ENCODE measurements around the gene STK33. TPM values are rescaled to one million over a fixed set of nuclear protein-coding genes. Genes with fewer than 3 reads are reported as not detected.

STK33 gene
- total RNA-seq, 1 donor: 1.1 TPM

DNA sequence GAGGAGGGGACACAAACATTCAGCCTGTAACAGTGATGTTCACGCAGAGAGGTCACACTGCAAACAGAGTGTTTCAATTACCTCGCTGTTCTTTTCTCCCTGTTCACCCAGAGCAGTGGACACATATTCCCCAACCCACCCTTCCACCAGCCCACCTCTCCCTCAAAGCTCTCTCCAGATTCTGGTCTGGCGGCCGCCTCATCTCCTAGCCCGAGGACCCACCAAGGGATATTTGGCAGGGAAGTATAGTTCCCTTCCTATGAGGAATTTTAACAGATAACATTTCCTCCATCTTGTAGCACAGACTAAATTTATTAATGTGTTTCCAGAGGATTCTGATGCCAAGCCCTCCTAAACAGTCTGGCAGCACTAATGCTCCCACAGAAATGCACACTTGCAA, 219.3 kb downstream of the STK33 start:
- no peak overlapping the region for H3K4me3 ChIP-seq (ENCODE audit: low read depth, low read length)
- DNase-seq (ENCODE audit: low read depth): no peak
- TF ChIP-seq CTCF (IDR thresholded peaks at IDR 0.05; ENCODE audit: insufficient read depth, low read length): no peak

DNA sequence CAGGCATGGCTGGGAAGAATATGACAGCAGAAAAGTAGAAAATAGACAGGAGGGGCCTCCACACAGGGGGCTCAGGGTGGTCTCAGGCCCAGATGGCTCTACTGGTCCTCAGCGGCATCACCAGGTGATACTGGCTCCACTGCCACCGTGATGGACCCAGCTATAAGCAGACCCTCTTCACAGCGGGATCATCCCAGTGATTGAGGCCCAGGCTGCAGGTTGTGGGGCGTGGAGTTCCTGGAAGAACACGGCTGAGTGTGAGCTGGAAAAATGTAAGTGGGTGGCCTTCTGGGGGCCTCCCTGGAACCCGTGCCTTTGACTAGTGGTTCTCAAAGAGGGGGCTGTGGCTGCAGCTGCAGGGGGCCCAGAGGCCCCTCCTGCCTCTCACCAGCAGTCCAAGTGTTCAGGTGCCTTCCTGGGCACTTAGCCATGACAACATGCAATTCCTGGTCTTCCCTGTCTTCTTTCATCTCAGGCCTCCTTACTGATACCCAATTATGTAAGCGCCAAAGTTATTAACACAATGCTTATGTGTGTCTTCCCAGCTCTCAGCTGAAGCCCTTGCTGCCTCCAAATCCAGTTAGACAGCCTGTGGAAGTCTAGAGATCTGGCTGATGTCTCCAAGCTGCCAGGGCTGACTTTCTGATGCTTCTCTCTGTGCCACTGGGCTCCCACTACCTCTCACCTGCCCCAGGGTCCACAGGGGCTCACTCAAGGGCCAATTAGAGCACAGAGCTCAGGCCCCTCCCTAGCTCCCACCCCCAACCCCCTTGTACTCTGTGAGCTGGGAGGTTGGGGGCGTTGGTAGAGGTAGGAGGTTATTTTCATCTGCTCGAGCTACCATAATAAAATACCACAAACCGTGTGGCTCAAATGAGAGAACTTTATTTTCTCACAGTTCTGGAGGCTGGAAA, 220.3 kb downstream of the STK33 start:
- DNase-seq (ENCODE audit: low read depth): no peak
- TF ChIP-seq CTCF (IDR thresholded peaks at IDR 0.05; ENCODE audit: insufficient read depth, low read length): no peak
- no peak overlapping the region for H3K4me3 ChIP-seq (ENCODE audit: low read depth, low read length)

- TF ChIP-seq CTCF (IDR thresholded peaks at IDR 0.05; ENCODE audit: insufficient read depth, low read length): no peak
- no peak for DNase-seq (ENCODE audit: low read depth)
- H3K4me3 ChIP-seq (ENCODE audit: low read depth, low read length): no peak overlapping the region
These were observed 221.2 kb downstream of the STK33 start for GRCh38 chr11:8372641-8373381.

- H3K4me3 ChIP-seq (ENCODE audit: low read depth, low read length): no peak overlapping the region
- no peak for DNase-seq (ENCODE audit: low read depth)
- no peak for TF ChIP-seq CTCF (IDR thresholded peaks at IDR 0.05; ENCODE audit: insufficient read depth, low read length)
These were observed 222.5 kb downstream of the STK33 start for GRCh38 chr11:8371516-8371884.

- no peak for DNase-seq (ENCODE audit: low read depth)
- H3K4me3 ChIP-seq (ENCODE audit: low read depth, low read length): no peak overlapping the region
- no peak for TF ChIP-seq CTCF (IDR thresholded peaks at IDR 0.05; ENCODE audit: insufficient read depth, low read length)
These were observed 223.1 kb downstream of the STK33 start for GRCh38 chr11:8370812-8371515.

- no peak for TF ChIP-seq CTCF (IDR thresholded peaks at IDR 0.05; ENCODE audit: insufficient read depth, low read length)
- no peak overlapping the region for H3K4me3 ChIP-seq (ENCODE audit: low read depth, low read length)
- DNase-seq (ENCODE audit: low read depth): no peak
These were observed 224.3 kb downstream of the STK33 start for GRCh38 chr11:8369592-8370205.
